A673 (cell line): ENCODE results near the gene RGS13.

Experiments
- EZH2 ChIP-seq: fragments of 200-600 bp; sonication (generic); IDR thresholded peaks from 2 replicates; pipeline ENCODE4 v1.6.1; 2017; ENCODE audit warnings: borderline replicate concordance, low read depth, mild to moderate bottlenecking, mixed read lengths, antibody characterized with exemption, low read length; ENCODE audit not compliant: poor library complexity, severe bottlenecking
- TF ChIP-seq, protein P1 (sequence below): fragments of 300-800, 200-600 bp; sonication (generic); conservative IDR thresholded peaks from 2 replicates; pipeline ENCODE4 v1.5.1; 2017; ENCODE audit warnings: low read depth, mild to moderate bottlenecking, antibody characterized with exemption, low read length, moderate library complexity, mixed read lengths

DNA sequence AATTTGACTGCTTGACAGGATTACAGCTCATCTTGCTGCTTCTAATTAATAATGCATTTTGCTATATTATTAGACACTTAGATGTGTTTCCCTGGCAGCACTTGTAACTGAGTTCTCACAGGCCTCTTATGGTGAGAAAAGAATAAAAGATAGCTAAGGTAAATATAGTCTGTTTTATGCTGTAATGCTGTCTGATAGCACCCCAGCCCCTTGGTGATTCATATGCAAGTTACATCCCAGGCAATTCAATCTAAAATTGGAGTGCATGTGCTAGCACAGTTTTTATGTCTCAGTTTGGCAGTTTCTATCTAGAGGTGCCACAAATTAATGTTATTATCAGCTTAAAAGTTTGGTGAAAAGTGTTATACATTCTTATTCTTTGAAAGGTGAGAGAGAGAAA, 42.2 kb downstream of the RGS13 start:
- TF ChIP-seq, protein P1, sequence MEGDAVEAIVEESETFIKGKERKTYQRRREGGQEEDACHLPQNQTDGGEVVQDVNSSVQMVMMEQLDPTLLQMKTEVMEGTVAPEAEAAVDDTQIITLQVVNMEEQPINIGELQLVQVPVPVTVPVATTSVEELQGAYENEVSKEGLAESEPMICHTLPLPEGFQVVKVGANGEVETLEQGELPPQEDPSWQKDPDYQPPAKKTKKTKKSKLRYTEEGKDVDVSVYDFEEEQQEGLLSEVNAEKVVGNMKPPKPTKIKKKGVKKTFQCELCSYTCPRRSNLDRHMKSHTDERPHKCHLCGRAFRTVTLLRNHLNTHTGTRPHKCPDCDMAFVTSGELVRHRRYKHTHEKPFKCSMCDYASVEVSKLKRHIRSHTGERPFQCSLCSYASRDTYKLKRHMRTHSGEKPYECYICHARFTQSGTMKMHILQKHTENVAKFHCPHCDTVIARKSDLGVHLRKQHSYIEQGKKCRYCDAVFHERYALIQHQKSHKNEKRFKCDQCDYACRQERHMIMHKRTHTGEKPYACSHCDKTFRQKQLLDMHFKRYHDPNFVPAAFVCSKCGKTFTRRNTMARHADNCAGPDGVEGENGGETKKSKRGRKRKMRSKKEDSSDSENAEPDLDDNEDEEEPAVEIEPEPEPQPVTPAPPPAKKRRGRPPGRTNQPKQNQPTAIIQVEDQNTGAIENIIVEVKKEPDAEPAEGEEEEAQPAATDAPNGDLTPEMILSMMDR, result no peak
- no peak for TF ChIP-seq EZH2
